NCI-H2107 (cell line): ENCODE measurements around the gene SETD2.

Source experiments
- DNase-seq: peaks from one replicate; lab custom pipeline; 2025; lab: John Stamatoyannopoulos, UW

The SETD2 gene

DNA sequence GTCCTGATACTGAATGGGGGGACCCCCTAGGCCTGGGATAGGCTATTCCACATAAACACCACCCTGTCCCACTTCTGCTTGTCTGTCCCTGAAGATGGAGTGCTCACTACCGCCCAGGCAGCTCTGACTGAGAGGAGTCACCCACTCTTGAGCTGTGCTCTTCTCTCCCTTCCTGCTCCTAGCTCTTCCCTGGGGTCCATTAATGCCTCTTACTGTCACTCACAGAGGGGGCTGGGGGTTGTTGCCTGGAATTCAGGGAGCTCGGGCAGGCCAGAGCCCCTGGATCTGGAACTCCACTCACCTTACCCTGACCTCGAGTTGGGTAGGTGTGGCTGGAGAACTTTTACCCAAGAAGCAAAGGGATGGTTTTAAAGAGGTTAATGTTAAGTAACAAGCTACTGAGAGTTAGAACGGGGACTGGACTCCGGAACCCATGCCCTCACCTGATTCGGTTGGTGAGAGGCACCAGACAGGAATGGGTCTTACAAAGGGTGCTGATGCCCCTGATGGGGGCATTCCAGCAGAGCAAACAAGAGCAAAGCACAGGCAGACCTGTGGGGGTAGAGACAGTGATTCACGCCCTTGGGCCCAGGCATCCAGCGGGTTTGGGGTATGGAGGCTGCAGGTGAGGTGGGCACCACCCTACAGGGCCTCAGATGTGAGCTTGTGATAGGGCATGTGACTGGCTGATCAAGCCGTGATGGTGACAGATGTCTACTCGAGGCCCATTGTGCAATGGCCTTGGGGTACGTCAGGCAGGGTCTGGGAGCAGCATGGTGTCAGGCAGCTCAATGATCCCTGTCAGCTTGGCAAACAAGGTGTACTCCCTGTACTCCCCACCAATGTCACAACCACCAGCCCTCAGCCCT lies 179.1 kb downstream of the SETD2 start:
- DNase-seq, result no peak

GRCh38 chr3:46982546-46982945 lies 181.4 kb downstream of the SETD2 start:
- DNase-seq, result no peak

DNA sequence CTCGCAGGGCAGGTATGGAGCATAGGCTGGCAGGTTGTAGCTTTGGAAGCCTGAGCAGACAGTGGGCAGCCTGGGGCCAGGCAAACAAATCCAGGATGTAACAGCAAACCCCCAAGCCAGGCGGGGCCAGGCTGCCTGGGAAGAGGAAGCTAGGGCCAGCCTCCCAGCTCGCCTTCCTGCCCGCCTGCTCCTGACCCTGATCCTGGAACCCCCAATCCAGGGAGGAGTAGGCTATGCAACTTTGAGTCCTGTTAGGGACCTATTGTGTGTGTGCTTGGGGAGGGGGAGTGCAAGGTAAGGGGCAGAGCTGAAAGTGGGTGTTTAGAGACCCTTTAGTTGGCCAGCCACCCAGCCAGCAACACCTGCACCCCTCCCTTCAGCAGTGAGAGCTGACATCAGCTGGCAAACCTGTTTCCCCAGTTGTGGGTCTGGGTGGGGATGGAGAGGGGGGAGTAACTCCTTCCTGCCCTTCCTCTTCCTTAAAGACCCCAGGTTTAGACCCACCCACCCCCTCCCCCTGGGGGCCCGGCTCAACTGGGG lies 181.9 kb downstream of the SETD2 start:
- DNase-seq, result no peak

GRCh38 chr3:46979958-46980497 lies 183.9 kb downstream of the SETD2 start:
- DNase-seq, result no peak

- peak; percentile 6 for DNase-seq
These were observed 184.6 kb downstream of the SETD2 start, which contains the start of gene NBEAL2 for GRCh38 chr3:46978985-46979944. Gene NBEAL2 (plus strand): TSS chr3:46979666. CDS start chr3:46979862, 196 bp downstream.

DNA sequence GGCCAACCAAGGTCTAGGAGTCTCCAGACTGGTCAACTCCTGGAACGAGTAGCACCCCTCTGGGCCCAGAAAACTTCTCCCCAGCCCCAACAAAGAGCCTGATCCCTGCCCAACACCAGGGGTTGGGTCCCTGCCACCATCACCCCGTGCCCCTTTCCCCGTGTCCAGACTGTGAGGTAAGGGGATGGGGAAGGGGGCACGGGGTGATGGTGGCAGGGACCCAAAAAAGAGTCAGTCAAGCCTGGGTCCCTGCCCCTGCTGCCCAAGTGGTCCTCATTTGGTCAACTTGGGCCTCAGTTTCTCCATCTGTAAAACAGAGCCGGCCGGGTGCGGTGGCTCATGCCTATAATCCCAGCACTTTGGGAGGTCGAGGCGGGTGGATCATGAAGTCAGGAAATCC lies 185.5 kb downstream of the SETD2 start:
- DNase-seq, result no peak

DNA sequence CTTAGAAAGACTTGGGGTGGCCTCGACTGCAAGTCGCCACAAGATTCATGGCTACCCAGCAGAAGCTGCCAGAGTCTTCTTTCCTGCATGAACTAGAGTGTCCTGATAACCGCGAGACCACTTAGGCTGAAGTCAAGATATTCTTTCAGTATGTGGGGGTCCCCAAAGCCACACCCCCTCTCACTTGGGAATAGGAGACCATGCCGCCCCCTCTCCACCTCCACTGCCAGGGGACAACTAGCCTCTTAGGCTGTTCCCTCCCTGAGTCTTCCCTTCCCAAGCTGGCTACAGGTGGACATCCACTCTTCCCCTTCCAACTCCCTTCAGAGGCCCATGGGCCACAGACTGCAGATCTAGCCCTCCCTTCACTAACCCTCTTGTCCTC lies 186.1 kb downstream of the SETD2 start:
- DNase-seq, result no peak

- DNase-seq, result peak; percentile 79
These were observed 187.4 kb downstream of the SETD2 start, which contains the start of gene CCDC12 for GRCh38 chr3:46976326-46977190. Gene CCDC12 (minus strand): TSS chr3:46976745. CDS start chr3:46976732, 13 bp downstream.

DNA sequence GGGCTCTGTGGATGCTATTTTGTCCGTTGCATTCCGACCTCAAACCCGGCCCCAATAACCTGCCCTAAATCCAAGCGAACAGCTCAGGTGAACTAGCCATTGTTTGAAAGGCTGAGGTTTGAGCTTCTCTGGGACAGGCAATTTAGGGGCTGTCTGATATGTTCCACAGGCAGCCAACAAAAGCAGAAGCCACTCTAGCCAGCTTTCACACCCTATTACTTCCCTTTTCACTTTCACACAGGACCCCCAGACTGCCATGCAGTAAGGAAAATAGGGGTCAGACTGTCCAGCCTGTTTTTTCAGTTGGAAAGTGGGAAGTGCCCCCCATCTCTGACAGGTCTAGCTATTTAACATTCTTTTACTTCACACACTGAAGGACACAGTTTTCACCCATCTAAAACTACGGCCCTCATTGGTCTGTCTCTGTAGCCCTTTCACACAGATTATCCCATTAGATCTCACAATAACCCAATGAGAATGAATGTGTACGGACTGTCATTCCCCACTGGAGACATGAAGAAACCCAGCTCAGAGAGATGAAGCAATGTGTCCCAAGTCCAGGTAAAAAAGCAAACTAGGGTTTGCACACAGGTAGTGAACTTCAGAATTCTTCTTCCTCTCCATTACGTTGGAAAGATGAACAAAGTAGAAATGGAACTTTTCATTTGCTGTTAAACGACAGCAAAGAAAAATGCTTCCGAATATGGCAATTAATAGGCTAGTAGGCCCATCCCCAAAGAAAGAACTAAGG lies 189.3 kb downstream of the SETD2 start:
- DNase-seq, result no peak

GRCh38 chr3:46972396-46972795 lies 191.5 kb downstream of the SETD2 start:
- no peak for DNase-seq

GRCh38 chr3:46971742-46972141 lies 192.2 kb downstream of the SETD2 start:
- DNase-seq, result no peak

- no peak for DNase-seq
These were observed 192.8 kb downstream of the SETD2 start for GRCh38 chr3:46971151-46971550.

GRCh38 chr3:46970391-46971091 lies 193.4 kb downstream of the SETD2 start:
- no peak for DNase-seq

DNA sequence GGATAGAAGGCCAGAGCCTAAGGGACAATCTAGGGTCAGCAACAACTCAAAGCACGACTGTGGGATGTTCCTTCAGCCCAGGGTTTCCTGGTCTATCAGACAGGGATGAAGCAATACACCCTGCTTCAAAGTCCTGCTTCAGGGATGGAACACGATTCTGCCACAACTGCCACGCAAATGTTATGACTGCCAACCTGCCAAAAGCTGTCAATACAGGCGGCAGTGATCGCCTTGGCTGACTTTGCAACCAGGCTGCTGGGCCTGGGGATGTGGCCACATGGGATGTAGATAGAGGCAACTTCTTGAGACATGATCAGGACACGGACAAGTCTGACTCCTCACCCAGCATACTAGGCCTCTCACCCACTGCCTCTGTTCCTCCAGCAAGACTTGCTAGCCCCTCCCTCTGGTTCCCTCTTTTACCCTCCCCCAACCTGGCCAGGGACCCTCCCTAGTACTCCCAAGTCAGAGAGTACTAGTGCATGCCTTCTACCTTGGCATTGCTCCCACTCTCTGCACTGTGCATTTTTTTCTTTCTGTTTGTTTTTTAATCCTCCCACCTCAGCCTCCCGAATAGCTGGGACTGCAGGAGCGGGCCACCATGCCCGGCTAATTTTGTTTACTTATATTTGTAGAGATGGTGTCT lies 195.0 kb downstream of the SETD2 start:
- no peak for DNase-seq

GRCh38 chr3:46966811-46967210 lies 197.1 kb downstream of the SETD2 start:
- DNase-seq, result no peak
